Measurements from ENCODE around the gene RBM42. TPM values are rescaled to one million over a fixed set of nuclear protein-coding genes. Genes with fewer than 3 reads are reported as not detected.

The RBM42 gene
- total RNA-seq, 1 donor from 2014 or later: 63.9 TPM

Other genes starting within 250 kb of the RBM42 start
- 2.4 TPM for gene FFAR2, start 180.8 kb upstream of the RBM42 start, total RNA-seq
- gene KRTDAP, start 138.6 kb upstream of the RBM42 start, total RNA-seq: not detected
- gene DMKN, start 115.4 kb upstream of the RBM42 start, total RNA-seq: 3.1 TPM
- gene SBSN, start 100.7 kb upstream of the RBM42 start, total RNA-seq: not detected
- gene GAPDHS, start 95.6 kb upstream of the RBM42 start, total RNA-seq: not detected
- 86.8 TPM for gene TMEM147, start 83.4 kb upstream of the RBM42 start, total RNA-seq
- gene ATP4A, start 65.4 kb upstream of the RBM42 start, total RNA-seq: not detected
- not detected for gene PMIS2, start 42.9 kb upstream of the RBM42 start, total RNA-seq
- gene HAUS5, start 16.3 kb upstream of the RBM42 start, total RNA-seq: 6.4 TPM
- gene ETV2, start 12.7 kb downstream of the RBM42 start, total RNA-seq: 0.74 TPM
- gene COX6B1, start 19.3 kb downstream of the RBM42 start, total RNA-seq: 362 TPM
- 0.45 TPM for gene UPK1A, start 37.5 kb downstream of the RBM42 start, total RNA-seq
- not detected for gene ZBTB32, start 75.5 kb downstream of the RBM42 start, total RNA-seq
- gene KMT2B, start 89.0 kb downstream of the RBM42 start, total RNA-seq: 33.5 TPM
- gene IGFLR1, start 113.4 kb downstream of the RBM42 start, total RNA-seq: 10.8 TPM
- gene U2AF1L4, start 116.4 kb downstream of the RBM42 start, total RNA-seq: 12.8 TPM
- 66.8 TPM for gene PSENEN, start 116.6 kb downstream of the RBM42 start, total RNA-seq
- gene LIN37, start 119.5 kb downstream of the RBM42 start, total RNA-seq: 12.9 TPM
- 506 TPM for gene HSPB6, start 128.0 kb downstream of the RBM42 start, total RNA-seq
- 16.6 TPM for gene PROSER3, start 129.1 kb downstream of the RBM42 start, total RNA-seq
- 2.7 TPM for gene ARHGAP33, start 146.5 kb downstream of the RBM42 start, total RNA-seq
- not detected for gene PRODH2, start 183.8 kb downstream of the RBM42 start, total RNA-seq
- not detected for gene NPHS1, start 223.5 kb downstream of the RBM42 start, total RNA-seq
- not detected for gene KIRREL2, start 227.9 kb downstream of the RBM42 start, total RNA-seq
- gene APLP1, start 239.5 kb downstream of the RBM42 start, total RNA-seq: 3.5 TPM

All from mesenteric fat pad (tissue), 1 donor.